Measurements from ENCODE around the gene GAMT. TPM values are rescaled to one million over a fixed set of nuclear protein-coding genes. Genes with fewer than 3 reads are reported as not detected.

The GAMT gene
- total and polyA plus RNA-seq, 2 of the 13 experiments (the other 11 are each of a cell fraction or from before 2014, with no cell fraction given), result 115 to 124 TPM

GRCh38 chr19:1383017-1383311, 18.4 kb downstream of the GAMT start:
- in situ Hi-C loops (cut with HindIII; ENCODE audit: extremely low pct_ligation_motif_present, low pct_unique_long_range_greater_than_20kb) (no loop called here), intact Hi-C loops (cut with micrococcal nuclease; ENCODE audit: unreplicated experiment) (no loop called here)
- ATAC-seq (peak; percentile 34; the same call in 2 of the 3 replicates), DNase-seq (ENCODE audit: low spot score) (no peak), FAIRE-seq (no peak)
- CTCF ChIA-PET (ENCODE audit: low intra/inter-chr PET ratio, low total read pairs), result no interaction called here
- 14% methylated on average over 9 of the region's 9 CpGs for WGBS (ENCODE audit: low lambda C conversion rate)
- Histone ChIP-seq H3K27ac (ENCODE audit: extremely low read length, insufficient read depth, low read length) (no peak overlapping the region), H2AFZ (ENCODE audit: low read length) (no peak overlapping the region), H3K9me3 (ENCODE audit: low read length) (no peaks in the 10 kb centered on the region), H3K27me3 (ENCODE audit: control insufficient read depth in 1 of 2, insufficient read depth in 2 of 2, low read length in 2 of 2) (no peaks in the 10 kb centered on the region; a peak in 1 of 5 replicates), H3K79me2 (ENCODE audit: insufficient read depth, low read length) (peaks cover 13% of the 10 kb centered on the region), H3K36me3 (replicated peaks in 1 of 2; ENCODE audit: control insufficient read depth in 1 of 2, insufficient read depth in 2 of 2, low read length in 2 of 2) (peaks cover 0 to under 1% of the 10 kb centered on the region in 2 experiments; a peak in 2 of 5 replicates), H3K4me3 (replicated peaks in 1 of 3; ENCODE audit: insufficient read depth in 1 of 3, low read depth in 2 of 3, low read length in 3 of 3) (peak overlapping the region in 2 of 3 experiments; percentile 3 to 95; a peak in 1 of 6 replicates), H3K9ac (ENCODE audit: insufficient read depth, low read depth, low read length) (no peak overlapping the region), H3K4me2 (ENCODE audit: low read depth, low read length) (peak overlapping the region; percentile 50; the same call in 1 of the 2 replicates), H3K4me1 (ENCODE audit: insufficient read depth, low read length) (peaks cover 43% of the 10 kb centered on the region), H4K20me1 (ENCODE audit: insufficient read depth, low read length) (no peaks in the 10 kb centered on the region)
- TF ChIP-seq SOX13 (IDR thresholded peaks at IDR 0.05) (no peak), SOX13 (CRISPR knock-in tag; conservative IDR thresholded peaks at IDR 0.05 in 1 of 2, IDR thresholded peaks at IDR 0.05 in 1 of 2) (0 out of 4 replicates have a peak, but pooled peaks of 1 of the 2 experiments have one; percentile 9), CHD4 (IDR thresholded peaks at IDR 0.05; ENCODE audit: borderline replicate concordance, low read length) (peak; percentile 66; the same call in 1 of the 2 replicates), SYNCRIP (IDR thresholded peaks at IDR 0.05; ENCODE audit: insufficient read depth, low read depth, low read length) (no peak)
- POLR2A ChIA-PET, result interaction anchor here (1.0 to 3.4 kb wide), 7 partner anchors 9 to 139 kb away, joined by 3 to 24 read pairs (median 7); partner anchors contain the start of gene CIRBP
- no TSS peak for BruUV-seq (replicated peaks)

DNA sequence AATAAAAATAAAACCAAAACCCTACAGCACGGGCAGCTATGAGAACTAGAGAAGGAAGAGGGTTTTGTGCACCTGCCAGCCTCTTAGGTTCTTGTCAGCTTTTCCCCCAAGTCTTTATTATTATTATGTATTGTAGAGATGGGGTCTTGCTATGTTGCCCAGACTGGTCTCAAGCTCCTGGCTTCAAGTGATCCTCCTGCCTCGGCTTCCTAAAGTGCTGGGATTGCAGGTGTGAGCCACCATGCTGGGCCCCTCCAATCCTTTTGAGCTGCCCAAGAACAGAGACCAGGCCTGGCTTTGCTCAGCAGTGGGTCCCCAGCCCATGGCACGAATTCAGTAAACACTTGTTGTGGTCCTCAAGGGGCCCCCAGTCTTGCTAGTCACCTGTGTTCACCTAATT, 19.1 kb downstream of the GAMT start:
- TF ChIP-seq DNMT3B (CRISPR knock-in tag; conservative IDR thresholded peaks at IDR 0.05) (no peak), ARHGAP35 (CRISPR knock-in tag; IDR thresholded peaks at IDR 0.05; ENCODE audit: borderline replicate concordance) (no peak), ZNF839 (CRISPR knock-in tag; IDR thresholded peaks at IDR 0.05; ENCODE audit: borderline replicate concordance) (no peak), TP53 (CRISPR knock-in tag; conservative IDR thresholded peaks at IDR 0.05) (no peak), ZNF224 (CRISPR knock-in tag; IDR thresholded peaks at IDR 0.05) (no peak), GLI4 (CRISPR knock-in tag; IDR thresholded peaks at IDR 0.05; ENCODE audit: borderline replicate concordance) (no peak), MAZ (IDR thresholded peaks at IDR 0.05; ENCODE audit: borderline replicate concordance, low read depth, low read length) (no peak), MAZ (CRISPR knock-in tag; IDR thresholded peaks at IDR 0.05; ENCODE audit: low read depth) (no peak), ZNF563 (CRISPR knock-in tag; IDR thresholded peaks at IDR 0.05) (no peak)
- TF ChIP-seq, protein P1, sequence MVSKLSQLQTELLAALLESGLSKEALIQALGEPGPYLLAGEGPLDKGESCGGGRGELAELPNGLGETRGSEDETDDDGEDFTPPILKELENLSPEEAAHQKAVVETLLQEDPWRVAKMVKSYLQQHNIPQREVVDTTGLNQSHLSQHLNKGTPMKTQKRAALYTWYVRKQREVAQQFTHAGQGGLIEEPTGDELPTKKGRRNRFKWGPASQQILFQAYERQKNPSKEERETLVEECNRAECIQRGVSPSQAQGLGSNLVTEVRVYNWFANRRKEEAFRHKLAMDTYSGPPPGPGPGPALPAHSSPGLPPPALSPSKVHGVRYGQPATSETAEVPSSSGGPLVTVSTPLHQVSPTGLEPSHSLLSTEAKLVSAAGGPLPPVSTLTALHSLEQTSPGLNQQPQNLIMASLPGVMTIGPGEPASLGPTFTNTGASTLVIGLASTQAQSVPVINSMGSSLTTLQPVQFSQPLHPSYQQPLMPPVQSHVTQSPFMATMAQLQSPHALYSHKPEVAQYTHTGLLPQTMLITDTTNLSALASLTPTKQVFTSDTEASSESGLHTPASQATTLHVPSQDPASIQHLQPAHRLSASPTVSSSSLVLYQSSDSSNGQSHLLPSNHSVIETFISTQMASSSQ (IDR thresholded peaks at IDR 0.05; ENCODE audit: low read depth), result no peak
- TF ChIP-seq, protein P1 (CRISPR knock-in tag; IDR thresholded peaks at IDR 0.05; ENCODE audit: borderline replicate concordance), result no peak
- Histone ChIP-seq H2AFZ (ENCODE audit: low read length) (no peak overlapping the region), H3K36me3 (replicated peaks in 1 of 2; ENCODE audit: control insufficient read depth in 1 of 2, insufficient read depth in 2 of 2, low read length in 2 of 2) (no peaks in the 10 kb centered on the region), H3K79me2 (ENCODE audit: insufficient read depth, low read length) (peaks cover 13% of the 10 kb centered on the region), H3K4me3 (replicated peaks in 1 of 3; ENCODE audit: insufficient read depth in 1 of 3, low read depth in 2 of 3, low read length in 3 of 3) (no peak overlapping the region), H3K4me1 (ENCODE audit: insufficient read depth, low read length) (peaks cover 44% of the 10 kb centered on the region), H3K27ac (ENCODE audit: extremely low read length, insufficient read depth, low read length) (no peak overlapping the region), H3K4me2 (ENCODE audit: low read depth, low read length) (no peak overlapping the region), H3K9ac (ENCODE audit: insufficient read depth, low read depth, low read length) (no peak overlapping the region), H3K9me3 (ENCODE audit: low read length) (no peaks in the 10 kb centered on the region), H3K27me3 (ENCODE audit: control insufficient read depth in 1 of 2, insufficient read depth in 2 of 2, low read length in 2 of 2) (no peaks in the 10 kb centered on the region; a peak in 1 of 5 replicates), H4K20me1 (ENCODE audit: insufficient read depth, low read length) (no peaks in the 10 kb centered on the region)
- DNase-seq (ENCODE audit: low spot score) (no peak), ATAC-seq (no peak), FAIRE-seq (no peak)
- 74% methylated on average over 3 of the region's 3 CpGs for WGBS (ENCODE audit: low lambda C conversion rate)
- intact Hi-C loops (cut with micrococcal nuclease; ENCODE audit: unreplicated experiment) (no loop called here), in situ Hi-C loops (cut with HindIII; ENCODE audit: extremely low pct_ligation_motif_present, low pct_unique_long_range_greater_than_20kb) (no loop called here)
- ChIA-PET POLR2A (interaction anchor here (1.0 to 3.4 kb wide), 6 partner anchors 8 to 138 kb away, joined by 3 to 24 read pairs (median 8); partner anchors contain the start of gene CIRBP), CTCF (ENCODE audit: low intra/inter-chr PET ratio, low total read pairs) (no interaction called here)
- BruUV-seq (replicated peaks), result no TSS peak

Data from HepG2 (cell line).